Stimulated activated CD4-positive, alpha-beta T cell treated with anti-CD3 and anti-CD28 coated beads, Interleukin-2, amount 100 ng/mL, for 4 hours (primary cell): ENCODE data around the gene LMBR1L.
"Not testable (repeated sequence)": the region's sequence is repeated elsewhere in the genome, so short reads cannot be mapped to it uniquely, and the experiment has no call there.

Source experiments
- DNase-seq: peaks from one replicate; pipeline ENCODE4 v3.0.0-alpha.2; 2020; ENCODE audit warnings: low read depth

LMBR1L gene

GRCh38 chr12:49086116-49086515 is 24.5 kb downstream of the LMBR1L start:
- DNase-seq: no peak

- DNase-seq: no peak
Observed at GRCh38 chr12:49084438-49084837, 26.2 kb downstream of the LMBR1L start.

DNA sequence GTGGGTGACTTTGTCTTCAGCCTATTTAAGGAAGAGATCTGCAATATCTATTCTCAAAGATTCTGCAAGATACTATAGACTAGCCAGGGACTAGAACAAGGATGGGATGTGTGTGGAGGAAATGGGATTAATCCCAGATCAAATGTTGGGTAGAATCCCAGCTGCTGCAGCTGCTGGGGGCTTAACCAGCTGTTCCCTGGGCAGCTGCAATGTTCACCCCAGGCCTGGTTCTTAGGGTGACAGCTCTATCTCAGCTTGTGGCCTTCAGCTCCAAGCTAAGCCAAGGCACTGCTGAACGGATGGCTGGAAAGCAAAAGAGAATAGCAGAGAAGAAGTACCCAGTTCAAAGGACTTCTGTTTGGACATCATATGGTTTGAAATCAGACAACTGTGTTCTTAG is 30.9 kb downstream of the LMBR1L start:
- DNase-seq: no peak

DNA sequence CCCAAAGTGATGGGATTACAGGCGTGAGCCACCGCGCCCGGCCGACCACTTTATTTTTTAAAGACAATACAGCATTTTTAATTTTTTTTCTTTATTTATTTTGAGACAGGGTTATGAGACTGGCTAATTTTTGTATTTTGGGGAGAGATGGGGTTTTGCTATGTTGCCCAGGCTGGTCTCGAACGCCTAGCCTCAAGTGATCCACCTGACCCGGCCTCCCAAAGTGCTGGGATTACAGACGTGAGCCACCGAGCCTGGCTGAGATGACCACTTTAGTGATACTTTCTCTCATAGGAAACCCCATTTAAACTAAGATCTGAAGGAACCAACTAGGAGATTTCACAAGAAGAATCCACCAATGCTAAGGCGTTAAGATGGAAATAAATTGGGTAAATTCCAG is 39.7 kb downstream of the LMBR1L start:
- no peak for DNase-seq

DNA sequence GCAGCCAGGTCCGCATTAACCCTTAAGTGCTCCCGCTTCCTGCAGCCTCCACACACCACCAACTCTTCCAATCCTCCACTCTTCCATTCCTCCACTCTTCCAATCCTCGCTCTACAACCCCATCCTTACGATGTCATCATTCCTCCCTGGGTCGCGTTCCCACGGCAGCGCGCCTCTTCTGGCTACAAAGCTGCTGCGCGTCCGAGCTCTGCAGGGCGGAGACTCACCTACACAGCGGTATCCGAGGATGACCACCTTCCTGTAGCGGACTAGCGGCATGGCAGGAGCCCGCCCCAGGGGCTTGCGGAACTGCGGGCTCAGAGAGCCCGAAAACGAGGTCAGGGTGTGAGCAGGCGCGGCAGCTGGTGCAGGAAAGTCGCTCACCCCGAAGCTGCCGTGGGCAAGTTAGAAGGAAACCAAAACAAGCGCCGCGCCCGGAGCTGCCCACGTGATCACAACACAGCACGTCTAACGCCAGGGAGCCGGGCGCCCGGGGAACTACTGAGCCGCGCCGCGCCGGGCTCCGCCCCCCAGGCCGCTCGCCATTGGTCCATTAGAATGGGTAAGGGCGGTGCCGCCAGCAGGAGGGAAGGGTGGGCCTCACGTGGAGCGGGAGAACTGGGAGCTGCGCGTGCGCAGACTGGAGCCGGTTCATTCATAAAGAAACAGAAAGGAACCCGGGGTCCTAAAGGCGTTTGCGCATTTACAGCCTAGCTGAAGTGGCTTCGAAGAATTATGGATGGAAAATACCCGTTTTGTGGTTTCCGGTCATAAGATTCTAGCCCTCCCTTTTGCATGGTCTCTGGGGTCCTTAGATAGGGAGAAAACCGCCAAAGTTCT is 40.9 kb downstream of the LMBR1L start, which contains the start of gene RHEBL1:
Gene RHEBL1, minus strand, starts transcription at position 473 of the 840 bp plus-strand sequence. Its CDS starts 194 bp downstream, at position 279.
- peak; percentile 99 for DNase-seq

- no peak for DNase-seq
Observed at GRCh38 chr12:49068879-49069506, 41.7 kb downstream of the LMBR1L start.

DNA sequence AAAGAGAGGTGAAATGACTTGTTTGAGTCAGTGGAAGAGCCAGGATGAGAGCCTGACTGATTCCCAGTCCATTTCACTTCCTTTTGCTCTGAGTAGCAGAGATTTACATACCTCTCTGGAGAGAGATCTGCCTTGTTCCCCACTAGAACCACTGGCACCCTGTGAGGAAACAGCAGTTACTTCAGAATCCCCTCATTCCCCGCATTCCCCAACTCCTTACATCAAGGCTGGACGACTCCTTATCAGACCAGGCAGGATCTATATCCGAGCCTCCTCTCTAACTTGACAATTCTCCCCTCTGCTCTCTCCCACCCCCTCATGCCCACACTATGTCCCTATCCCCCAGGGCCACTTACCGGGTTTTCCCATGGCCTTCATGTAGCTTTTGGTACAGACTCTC is 44.5 kb downstream of the LMBR1L start:
- DNase-seq: no peak

- no peak for DNase-seq
Observed at GRCh38 chr12:49064767-49065152, 45.9 kb downstream of the LMBR1L start.

DNA sequence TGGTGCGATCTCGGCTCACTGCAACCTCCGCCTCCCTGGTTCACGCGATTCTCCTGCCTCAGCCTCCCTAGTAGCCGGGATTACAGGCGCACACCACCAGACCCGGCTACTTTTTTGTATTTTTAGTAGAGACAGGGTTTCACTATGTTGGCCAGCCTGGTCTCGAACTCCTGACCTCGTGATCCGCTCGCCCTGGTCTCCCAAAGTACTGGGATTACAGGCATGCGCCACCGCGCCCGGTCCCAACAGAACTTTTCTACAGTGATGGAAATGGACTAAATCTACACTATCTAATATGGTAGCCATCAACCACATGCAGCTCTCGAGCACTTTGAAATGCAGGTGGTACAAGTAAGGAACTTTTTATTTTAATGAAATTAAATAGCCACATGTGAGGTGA is 48.7 kb downstream of the LMBR1L start:
- not testable (repeated sequence) for DNase-seq

DNA sequence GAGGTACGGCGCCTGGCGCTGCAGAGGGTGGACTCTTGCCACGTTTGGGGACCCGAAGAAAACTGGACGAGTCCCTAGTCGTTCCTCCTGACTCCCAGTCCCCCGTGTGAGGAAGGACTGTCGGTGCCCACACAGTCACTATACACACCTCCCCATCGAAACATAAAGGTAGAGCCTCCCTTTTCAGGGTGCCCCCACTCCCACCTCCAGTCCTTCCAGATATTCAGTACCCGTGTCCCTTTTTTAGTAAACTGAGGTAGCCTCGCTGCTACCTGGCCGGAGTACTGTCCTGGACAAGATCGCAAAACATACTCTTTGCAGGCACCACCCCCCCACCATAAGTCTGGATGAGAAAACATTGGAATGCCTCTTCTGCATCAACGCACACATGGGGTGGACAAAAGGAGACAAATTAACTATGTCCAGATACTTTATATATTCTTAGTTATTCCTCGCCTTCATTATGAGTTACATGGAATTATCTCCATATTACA is 49.4 kb downstream of the LMBR1L start:
- DNase-seq: no peak

GRCh38 chr12:49060237-49061156 is 50.1 kb downstream of the LMBR1L start, which contains the start of gene KMT2D:
Gene KMT2D, minus strand, starts transcription at chr12:49060794. Its CDS starts 5,470 bp downstream, at chr12:49055324.
- peak; percentile 84 for DNase-seq

GRCh38 chr12:49059299-49060171 is 51.1 kb downstream of the LMBR1L start:
- DNase-seq: no peak

DNA sequence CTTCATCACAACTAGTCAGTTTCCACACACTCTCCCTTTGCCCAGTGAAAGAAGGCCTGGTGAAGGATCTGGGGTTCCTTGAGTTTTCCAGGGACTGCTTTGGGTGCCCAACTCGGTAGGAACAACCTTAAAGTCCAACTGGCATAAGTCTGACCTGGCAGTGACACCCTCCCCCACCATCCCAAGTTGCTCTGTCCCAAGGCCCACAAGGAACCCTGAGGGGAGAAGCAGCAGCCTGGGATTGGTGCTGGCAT is 51.7 kb downstream of the LMBR1L start:
- no peak for DNase-seq

- no peak for DNase-seq
Observed at GRCh38 chr12:49058366-49059044, 52.1 kb downstream of the LMBR1L start.

DNA sequence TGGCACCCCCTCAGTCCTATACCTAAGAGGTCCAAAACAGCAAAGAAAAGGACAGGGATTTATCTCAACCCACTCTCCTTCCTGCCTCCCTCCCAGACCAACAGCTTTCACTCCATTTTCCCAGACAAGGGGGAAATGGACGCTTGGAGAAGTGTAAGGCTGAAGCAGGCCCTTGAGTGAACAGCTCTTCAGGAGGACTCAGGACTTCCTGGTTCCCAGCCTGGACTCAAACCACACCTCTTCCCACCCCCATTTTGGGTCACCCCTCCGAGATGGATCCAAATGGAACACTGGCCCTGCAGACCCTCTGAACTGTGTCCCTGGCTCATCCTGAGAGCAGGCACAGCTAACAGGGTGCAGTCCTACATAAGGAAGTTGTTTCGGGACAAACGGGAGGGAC is 52.8 kb downstream of the LMBR1L start:
- DNase-seq: no peak

DNA sequence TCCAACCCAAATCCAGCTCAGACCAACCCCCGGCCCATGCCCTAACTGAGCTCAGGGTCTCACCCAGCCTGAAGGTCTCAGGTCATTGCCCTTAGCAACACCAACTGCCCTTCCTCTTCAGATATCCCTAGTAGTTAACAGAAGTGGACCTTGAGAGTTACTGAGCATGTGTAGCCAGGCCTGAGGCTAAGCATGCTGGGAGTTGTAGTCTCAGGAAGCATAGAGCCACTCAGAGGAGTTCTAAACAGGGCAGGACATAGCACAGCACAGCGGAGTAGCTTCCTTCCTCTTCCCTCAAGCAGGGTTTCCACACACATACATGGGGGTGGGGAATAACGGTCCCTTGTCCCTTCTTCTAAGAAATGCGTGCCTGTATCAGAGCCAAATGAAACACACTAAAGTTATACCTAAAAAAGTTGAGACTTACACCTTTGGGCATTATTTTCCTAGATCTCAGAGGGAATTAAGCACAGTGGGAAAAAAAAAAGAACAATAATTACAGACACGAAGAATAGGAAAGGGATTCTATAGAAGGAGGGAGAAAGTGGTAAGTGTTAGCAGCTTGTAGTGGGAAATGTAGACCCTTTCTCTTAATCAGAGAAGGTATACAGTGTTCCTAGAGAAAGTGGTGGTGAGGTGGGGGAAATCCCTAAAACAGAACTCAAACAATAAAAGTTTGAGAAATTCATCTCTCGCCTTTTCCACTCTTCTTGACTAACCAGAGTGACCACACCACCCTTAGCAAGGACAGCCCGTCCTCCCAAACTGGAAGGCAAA is 54.5 kb downstream of the LMBR1L start:
- DNase-seq: peak; percentile 49

DNA sequence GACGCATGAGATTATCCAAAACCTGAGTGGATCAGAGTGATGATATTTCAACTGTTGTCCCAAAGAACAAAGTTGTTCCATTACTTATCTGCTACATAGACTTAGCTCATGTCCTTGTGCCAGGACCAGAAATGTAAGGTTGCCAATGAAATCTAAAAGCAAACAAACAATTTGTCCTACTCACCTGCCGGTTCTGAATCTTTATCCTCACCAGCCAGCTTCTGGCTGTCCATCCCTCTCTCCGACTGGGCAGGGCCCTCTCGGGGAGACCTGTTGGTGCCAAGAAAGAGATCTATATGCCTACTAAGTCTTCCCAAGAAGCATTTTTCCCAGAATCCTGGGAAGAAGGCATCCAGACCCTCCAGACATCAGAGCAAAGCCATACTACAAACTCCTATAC is 55.6 kb downstream of the LMBR1L start:
- DNase-seq: no peak

DNA sequence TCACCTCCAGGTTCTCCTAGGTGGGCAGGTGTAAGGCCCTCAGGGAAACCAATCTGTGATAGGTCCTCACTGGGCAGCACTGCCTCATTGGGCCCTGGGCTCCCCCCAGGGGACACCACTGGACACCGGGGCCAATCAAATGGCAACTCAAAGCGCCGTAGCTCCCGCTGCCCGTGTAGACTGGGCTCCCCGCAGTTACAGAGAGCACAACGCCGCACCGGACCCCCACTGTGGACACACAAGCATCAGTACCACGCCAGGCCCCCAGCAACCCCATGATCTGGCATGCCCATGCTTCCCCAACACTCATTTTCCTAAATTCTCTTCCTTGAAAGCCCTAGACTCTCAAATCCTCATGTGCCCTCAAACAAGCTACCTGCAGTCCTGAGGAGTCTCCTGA is 56.1 kb downstream of the LMBR1L start:
- no peak for DNase-seq

- no peak for DNase-seq
Observed at GRCh38 chr12:49054096-49054495, 56.6 kb downstream of the LMBR1L start.
